ENCODE results near the gene GHRH. TPM values are rescaled to one million over a fixed set of nuclear protein-coding genes. Genes with fewer than 3 reads are reported as not detected.

Gene GHRH
- total RNA-seq, 1 donor from 2014 or later: not detected

DNA sequence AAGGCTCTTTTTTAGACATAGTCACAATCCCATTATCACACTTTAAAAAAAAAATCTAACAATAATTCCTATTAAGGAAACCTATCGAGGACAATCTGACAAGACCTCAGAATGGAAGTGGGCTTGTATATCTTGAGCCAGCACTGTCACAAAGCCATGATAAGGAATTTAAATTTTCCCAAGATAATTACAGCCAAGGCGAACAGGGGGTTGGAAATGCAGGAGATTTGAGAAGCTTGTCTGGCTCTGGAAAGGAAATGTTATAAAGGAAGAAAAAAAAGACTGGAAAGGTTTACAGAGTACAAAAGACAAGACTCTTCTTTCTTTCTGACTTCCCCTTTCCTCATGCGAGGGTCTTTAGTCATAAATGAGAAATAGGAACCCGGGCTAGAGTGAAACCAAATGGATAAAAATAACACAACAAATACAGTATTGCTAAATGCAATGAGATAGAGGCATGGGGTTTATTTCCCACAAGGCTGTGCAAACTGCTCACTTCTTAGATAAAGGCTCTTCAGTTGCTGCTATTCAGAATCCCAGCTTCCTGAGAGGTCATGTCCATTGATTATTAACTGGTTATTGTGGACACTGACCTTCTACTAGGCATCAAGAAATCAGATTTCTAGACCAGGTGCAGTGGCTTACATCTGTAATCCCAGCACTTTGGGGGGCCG lies 13.4 kb upstream of the GHRH start:
- no peaks in the 10 kb centered on the region for H3K27me3 ChIP-seq (ENCODE audit: control insufficient read depth, insufficient read depth, low read length)
- no peak overlapping the region for H3K4me3 ChIP-seq (ENCODE audit: low read depth, low read length)
- no peak for DNase-seq (ENCODE audit: low read depth)
- no peaks in the 10 kb centered on the region for H3K36me3 ChIP-seq (ENCODE audit: control insufficient read depth, insufficient read depth, low read length)
- TF ChIP-seq, protein P1, sequence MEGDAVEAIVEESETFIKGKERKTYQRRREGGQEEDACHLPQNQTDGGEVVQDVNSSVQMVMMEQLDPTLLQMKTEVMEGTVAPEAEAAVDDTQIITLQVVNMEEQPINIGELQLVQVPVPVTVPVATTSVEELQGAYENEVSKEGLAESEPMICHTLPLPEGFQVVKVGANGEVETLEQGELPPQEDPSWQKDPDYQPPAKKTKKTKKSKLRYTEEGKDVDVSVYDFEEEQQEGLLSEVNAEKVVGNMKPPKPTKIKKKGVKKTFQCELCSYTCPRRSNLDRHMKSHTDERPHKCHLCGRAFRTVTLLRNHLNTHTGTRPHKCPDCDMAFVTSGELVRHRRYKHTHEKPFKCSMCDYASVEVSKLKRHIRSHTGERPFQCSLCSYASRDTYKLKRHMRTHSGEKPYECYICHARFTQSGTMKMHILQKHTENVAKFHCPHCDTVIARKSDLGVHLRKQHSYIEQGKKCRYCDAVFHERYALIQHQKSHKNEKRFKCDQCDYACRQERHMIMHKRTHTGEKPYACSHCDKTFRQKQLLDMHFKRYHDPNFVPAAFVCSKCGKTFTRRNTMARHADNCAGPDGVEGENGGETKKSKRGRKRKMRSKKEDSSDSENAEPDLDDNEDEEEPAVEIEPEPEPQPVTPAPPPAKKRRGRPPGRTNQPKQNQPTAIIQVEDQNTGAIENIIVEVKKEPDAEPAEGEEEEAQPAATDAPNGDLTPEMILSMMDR (IDR thresholded peaks at IDR 0.05; ENCODE audit: insufficient read depth, low read length, poor library complexity, severe bottlenecking): no peak

- TF ChIP-seq, protein P1 (IDR thresholded peaks at IDR 0.05; ENCODE audit: insufficient read depth, low read length, poor library complexity, severe bottlenecking): no peak
- no peaks in the 10 kb centered on the region for H3K36me3 ChIP-seq (ENCODE audit: control insufficient read depth, insufficient read depth, low read length)
- DNase-seq (ENCODE audit: low read depth): no peak
- no peak overlapping the region for H3K4me3 ChIP-seq (ENCODE audit: low read depth, low read length)
- H3K27me3 ChIP-seq (ENCODE audit: control insufficient read depth, insufficient read depth, low read length): no peaks in the 10 kb centered on the region
Measured at GRCh38 chr20:37273988-37274387, 12.4 kb upstream of the GHRH start.

GRCh38 chr20:37271421-37271768 lies 9.8 kb upstream of the GHRH start:
- Histone ChIP-seq H3K36me3 (ENCODE audit: control insufficient read depth, insufficient read depth, low read length) (no peaks in the 10 kb centered on the region), H3K27me3 (ENCODE audit: control insufficient read depth, insufficient read depth, low read length) (no peaks in the 10 kb centered on the region), H3K4me3 (ENCODE audit: low read depth, low read length) (no peak overlapping the region)
- no peak for DNase-seq (ENCODE audit: low read depth)
- TF ChIP-seq, protein P1 (IDR thresholded peaks at IDR 0.05; ENCODE audit: insufficient read depth, low read length, poor library complexity, severe bottlenecking): no peak

DNA sequence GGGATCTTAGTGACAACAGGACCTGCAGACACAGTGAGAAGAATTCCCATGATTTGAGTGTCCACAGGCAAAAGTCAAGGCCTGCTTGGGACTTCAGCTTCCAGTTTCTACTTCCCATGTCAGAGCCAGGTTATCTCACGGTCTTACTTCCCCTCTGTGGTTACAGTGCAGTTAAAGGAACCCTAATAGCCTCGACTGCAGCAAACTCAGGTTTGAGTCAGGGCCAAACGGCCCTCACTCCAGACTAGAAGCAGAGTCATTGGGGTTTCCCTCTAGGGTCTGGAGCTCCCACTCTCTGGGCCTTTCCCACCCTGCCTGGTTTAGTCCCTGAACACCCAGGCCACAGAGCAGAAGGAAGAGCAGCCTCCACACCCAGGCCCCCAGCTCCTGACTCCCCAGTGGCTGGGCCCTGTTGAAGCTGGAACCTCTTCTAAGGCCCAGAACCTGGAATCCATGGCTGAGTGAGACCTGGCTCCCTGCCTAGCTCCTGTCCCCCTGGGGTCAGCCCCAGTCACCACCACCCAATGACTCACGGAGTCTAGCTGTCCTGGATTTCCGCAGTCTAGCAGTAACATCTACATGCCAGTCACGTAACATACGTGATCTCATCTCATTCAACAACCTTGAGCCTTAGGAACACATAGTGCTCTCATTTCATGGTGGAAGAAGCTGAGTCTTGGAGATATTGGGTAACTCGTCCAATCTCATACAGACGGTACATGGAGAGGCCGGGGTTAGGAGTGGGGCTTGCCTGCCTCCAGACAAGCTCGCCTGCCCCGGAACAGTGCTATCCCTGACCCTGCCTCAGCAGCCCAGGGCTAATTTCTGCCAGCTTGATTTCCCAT lies 9.2 kb upstream of the GHRH start:
- Histone ChIP-seq H3K36me3 (ENCODE audit: control insufficient read depth, insufficient read depth, low read length) (no peaks in the 10 kb centered on the region), H3K27me3 (ENCODE audit: control insufficient read depth, insufficient read depth, low read length) (no peaks in the 10 kb centered on the region), H3K4me3 (ENCODE audit: low read depth, low read length) (no peak overlapping the region)
- TF ChIP-seq, protein P1 (IDR thresholded peaks at IDR 0.05; ENCODE audit: insufficient read depth, low read length, poor library complexity, severe bottlenecking): no peak
- no peak for DNase-seq (ENCODE audit: low read depth)

DNA sequence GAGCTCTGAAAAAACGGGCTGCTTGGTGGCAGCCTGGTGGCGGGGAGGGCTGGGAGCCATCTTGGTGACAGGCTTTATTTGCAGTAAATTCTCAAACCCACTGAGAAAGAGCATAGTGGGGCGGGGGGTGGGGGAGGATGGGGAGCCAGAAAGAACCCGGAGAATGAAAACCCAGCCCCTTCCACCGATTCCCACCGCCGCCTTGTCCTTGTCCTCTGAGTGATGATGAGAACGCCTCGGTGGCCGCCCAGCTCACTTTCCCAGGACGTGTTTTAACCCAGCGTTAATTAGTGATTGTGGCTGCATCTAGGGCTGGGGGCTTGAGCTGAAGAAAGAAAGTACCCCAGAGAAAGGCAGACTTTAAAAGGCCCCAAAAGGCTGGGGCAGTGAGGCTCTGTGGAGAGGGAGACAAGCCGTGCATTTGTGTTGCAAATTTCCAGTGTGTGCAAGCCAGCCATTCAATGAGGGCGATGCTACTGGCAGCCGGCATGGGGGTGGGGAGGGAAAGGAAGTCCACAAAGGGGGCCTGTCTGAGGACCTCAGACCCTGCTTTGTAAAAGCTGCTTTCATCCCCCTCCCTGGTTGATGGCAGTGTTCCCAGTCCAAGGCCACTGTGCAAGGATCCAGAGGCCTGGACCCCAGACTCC lies 6.2 kb upstream of the GHRH start:
- TF ChIP-seq, protein P1 (IDR thresholded peaks at IDR 0.05; ENCODE audit: insufficient read depth, low read length, poor library complexity, severe bottlenecking): no peak
- no peak overlapping the region for H3K4me3 ChIP-seq (ENCODE audit: low read depth, low read length)
- DNase-seq (ENCODE audit: low read depth): no peak
- no peaks in the 10 kb centered on the region for H3K27me3 ChIP-seq (ENCODE audit: control insufficient read depth, insufficient read depth, low read length)
- H3K36me3 ChIP-seq (ENCODE audit: control insufficient read depth, insufficient read depth, low read length): no peaks in the 10 kb centered on the region

All from kidney epithelial cell (primary cell).